Hepatocyte (in vitro differentiated cells): ENCODE measurements around the gene ZDHHC4.

Source experiments
- CTCF ChIP-seq: fragments of 200-600 bp; sonication (generic); IDR thresholded peaks from 2 replicates; pipeline ENCODE4 v1.5.1; 2016; ENCODE audit warnings: antibody characterized with exemption, mild to moderate bottlenecking; ENCODE audit not compliant: poor library complexity
- EZH2 ChIP-seq: fragments of 200-600 bp; sonication (generic); IDR thresholded peaks from 2 replicates; pipeline ENCODE4 v1.6.1; 2016; ENCODE audit warnings: antibody characterized with exemption, mild to moderate bottlenecking, borderline replicate concordance
- EZH2phosphoT487 ChIP-seq: fragments of 200-600 bp; sonication (generic); IDR thresholded peaks from one replicate; pipeline ENCODE4 v1.6.1; 2018; ENCODE audit warnings: antibody characterized with exemption, mild to moderate bottlenecking, low read depth, moderate library complexity; ENCODE audit not compliant: unreplicated experiment, severe bottlenecking

DNA sequence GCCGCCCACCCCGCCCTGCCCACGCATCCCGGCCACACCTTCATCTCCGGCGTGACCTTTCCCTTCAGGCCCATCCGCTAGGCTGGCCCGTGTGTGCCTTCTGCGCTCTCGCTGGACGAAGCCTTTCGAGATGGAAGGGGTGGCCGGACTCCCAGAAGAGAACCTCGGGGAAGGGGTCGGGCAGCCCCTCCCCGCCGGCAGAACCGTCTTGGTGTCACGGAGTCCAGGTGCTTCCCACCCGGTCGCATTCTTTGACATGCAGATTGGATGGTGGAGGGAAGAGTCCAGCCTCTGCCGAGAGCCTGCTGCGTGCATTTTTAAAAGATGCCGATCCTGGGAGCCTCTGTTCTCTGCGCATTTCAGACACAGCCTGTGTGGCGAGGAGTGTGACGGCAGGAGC, 30.8 kb downstream of the ZDHHC4 start:
- no peak for TF ChIP-seq CTCF
- no peak for TF ChIP-seq EZH2
- TF ChIP-seq EZH2phosphoT487: no peak
